Ovary (tissue), 9 donors: ENCODE measurements around the gene TSPAN16. TPM values are rescaled to one million over a fixed set of nuclear protein-coding genes. Genes with fewer than 3 reads are reported as not detected.
A peak's percentile ranks its signal among the peaks of the same experiment; 100 is the strongest.

Experiments
- DNase-seq, 5 donors: peaks; one replicate each; pipeline ENCODE4 v3.0.0-alpha.2; 2019 to 2020
- H3K27ac ChIP-seq, 2 donors: fragments of 200-600 bp; one replicate each; pipeline versions ENCODE4 v1.5.1 to v1.8.0; 2019 to 2022
- H3K27me3 ChIP-seq: fragments of 200-600 bp; one replicate; pipeline ENCODE4 v1.8.0; 2022
- H3K36me3 ChIP-seq: fragments of 200-600 bp; sonication (generic); one replicate; pipeline ENCODE4 v1.5.1; 2019
- H3K4me1 ChIP-seq: one replicate; pipeline ENCODE4 v1.8.1; 2013; ENCODE audit warnings: mild to moderate bottlenecking, moderate library complexity; ENCODE audit not compliant: insufficient read depth
- H3K4me3 ChIP-seq: fragments of 200-600 bp; sonication (generic); one replicate; pipeline ENCODE4 v1.5.1; 2017
- H3K9me3 ChIP-seq, 2 donors: fragments of 200-600 bp in 1 of 2; sonication (generic) in 1 of 2; one replicate each; pipeline versions ENCODE4 v1.5.1 to v1.8.1; 2013 to 2019; ENCODE audit warnings: mild to moderate bottlenecking in 1 of 2, moderate library complexity in 1 of 2
- EP300 ChIP-seq: sonication (generic); formaldehyde crosslinking; IDR thresholded peaks from one replicate; pipeline ENCODE4 v1.6.1; 2017; ENCODE audit warnings: antibody characterized with exemption
- POLR2A ChIP-seq: fragments of 450-650 bp; IDR thresholded peaks from one replicate; pipeline ENCODE4 v1.6.1; 2017; ENCODE audit warnings: antibody characterized with exemption, mild to moderate bottlenecking, moderate library complexity
- WGBS, 3 donors: extraction: QIAGEN DNeasy Blood & Tissue Kit in 1 of 3; methylation state at CpG; one replicate each; pipeline versions ENCODE4 v1.1.5 to v1.1.7; 2013 to 2017; 5-methylcytosine and 5-hydroxymethylcytosine counted together
- intact Hi-C, 4 donors: fragments of 100-400 bp; cut with DNase I; formaldehyde crosslinking; loops; one replicate each; pipeline versions ENCODE4 v1.11.0 to v1.15.1; 2022 to 2023
- polyA plus RNA-seq, 2 donors: library from polyadenylated mRNA; stranded (reverse); fragments of 200-250 nt in 1 of 2; fragments of 350-450 nt in 1 of 2; fragmentation: Illumina TruSeq in 1 of 2; extraction: RNeasy Lipid Tissue Mini Kit (QIAGEN cat#74804) in 1 of 2; gene quantifications; one replicate each; pipeline ENCODE4 v1.2.3, GENCODE V29; 2013 to 2014
- total RNA-seq, 7 donors: library from RNA; depleted of rRNA in 2 of 7; stranded (reverse); fragments of >200 nt in 2 of 7; fragmentation: NEBNext Ultra II Directional in 3 of 7; extraction: Animal tissue kit (Norgen Biotek cat#: 25700) in 3 of 7; gene quantifications; one replicate each; pipeline versions ENCODE4 v1.1.0 to v1.2.4, GENCODE V29; 2016 to 2023
- TF ChIP-seq, protein P1 (sequence below), 3 donors: fragments of 450-650 bp in 2 of 3; fragments of 200-600 bp in 1 of 3; IDR thresholded peaks; one replicate each; pipeline versions ENCODE4 v1.5.1 to v1.8.0; 2016 to 2022; ENCODE audit warnings: antibody characterized with exemption in 3 of 3, mild to moderate bottlenecking in 1 of 3
- donor health status: DM: no; HTN: no; CAD: no; lungs with moderate emphysema.
- donor health status: DM: no; HTN: no; CAD: no.
- donor health status: Bipolar disorder and iron deficiency.
- donor health status: DM: yes; HTN: yes; CAD: no.
- donor health status: DM: no; HTN: no; CAD: no.
- donor health status: DM: yes; HTN: yes; CAD: no.

The TSPAN16 gene
- total and polyA plus RNA-seq, 9 donors, result not detected

GRCh38 chr19:11355160-11356073 is 59.5 kb downstream of the TSPAN16 start, which contains the start of gene PLPPR2:
Gene PLPPR2 (plus strand): TSS chr19:11355432. CDS start chr19:11357674, 2,242 bp downstream.
- H3K4me3 ChIP-seq, result peak within 1 kb of the TSS; percentile 84
- WGBS, 3 donors, result 1 to 4% (median 2%) methylated on average over 37 to 62 of the region's 62 CpGs
- H3K27me3 ChIP-seq, result no peaks in the 10 kb centered on the region
- peak within 1 kb of the TSS; percentile 51 to 70 for H3K27ac ChIP-seq
- TF ChIP-seq EP300, result no peak
- TF ChIP-seq POLR2A, result peak; percentile 65
- TF ChIP-seq, protein P1, sequence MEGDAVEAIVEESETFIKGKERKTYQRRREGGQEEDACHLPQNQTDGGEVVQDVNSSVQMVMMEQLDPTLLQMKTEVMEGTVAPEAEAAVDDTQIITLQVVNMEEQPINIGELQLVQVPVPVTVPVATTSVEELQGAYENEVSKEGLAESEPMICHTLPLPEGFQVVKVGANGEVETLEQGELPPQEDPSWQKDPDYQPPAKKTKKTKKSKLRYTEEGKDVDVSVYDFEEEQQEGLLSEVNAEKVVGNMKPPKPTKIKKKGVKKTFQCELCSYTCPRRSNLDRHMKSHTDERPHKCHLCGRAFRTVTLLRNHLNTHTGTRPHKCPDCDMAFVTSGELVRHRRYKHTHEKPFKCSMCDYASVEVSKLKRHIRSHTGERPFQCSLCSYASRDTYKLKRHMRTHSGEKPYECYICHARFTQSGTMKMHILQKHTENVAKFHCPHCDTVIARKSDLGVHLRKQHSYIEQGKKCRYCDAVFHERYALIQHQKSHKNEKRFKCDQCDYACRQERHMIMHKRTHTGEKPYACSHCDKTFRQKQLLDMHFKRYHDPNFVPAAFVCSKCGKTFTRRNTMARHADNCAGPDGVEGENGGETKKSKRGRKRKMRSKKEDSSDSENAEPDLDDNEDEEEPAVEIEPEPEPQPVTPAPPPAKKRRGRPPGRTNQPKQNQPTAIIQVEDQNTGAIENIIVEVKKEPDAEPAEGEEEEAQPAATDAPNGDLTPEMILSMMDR (IDR thresholded peaks at IDR 0.05), result no peak
- DNase-seq, result peak; percentile 96 to 98 (median 97)
- intact Hi-C loops, result no loop called here
- H3K9me3 ChIP-seq, result no peaks in the 10 kb centered on the region
- H3K36me3 ChIP-seq, result no peaks in the 10 kb centered on the region
- H3K4me1 ChIP-seq, result peaks cover 9% of the 10 kb centered on the region

DNA sequence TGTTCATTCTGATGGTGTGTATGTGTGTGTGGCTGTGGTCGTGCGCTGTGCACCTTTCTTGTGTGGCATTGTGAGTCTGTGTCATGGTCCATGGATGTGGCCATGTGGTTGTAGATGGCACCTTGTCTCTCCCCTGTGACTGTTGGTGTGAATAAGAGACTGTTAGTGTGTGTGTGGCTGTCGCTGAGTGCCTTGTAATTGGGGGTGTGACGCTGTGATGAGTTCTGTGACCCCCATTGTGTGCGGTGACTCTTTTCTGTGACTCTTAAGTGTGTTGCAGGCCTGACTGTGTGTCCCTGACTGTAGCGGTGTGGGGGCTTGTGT is 60.1 kb downstream of the TSPAN16 start:
- intact Hi-C loops, result no loop called here
- peak overlapping the region in 1 of 2 donors; percentile 51 for H3K27ac ChIP-seq
- 62 to 75% (median 69%) methylated on average over 6 of the region's 6 CpGs for WGBS, 3 donors

GRCh38 chr19:11356676-11357550 is 61.0 kb downstream of the TSPAN16 start:
- H3K36me3 ChIP-seq, result no peaks in the 10 kb centered on the region
- no peak for DNase-seq
- H3K4me3 ChIP-seq, result no peak overlapping the region
- WGBS, 3 donors, result 78 to 80% (median 78%) methylated on average over 10 to 11 of the region's 11 CpGs
- H3K27me3 ChIP-seq, result no peaks in the 10 kb centered on the region
- H3K27ac ChIP-seq, result no peak overlapping the region
- H3K9me3 ChIP-seq, result no peaks in the 10 kb centered on the region
- intact Hi-C loops, result no loop called here
- H3K4me1 ChIP-seq, result peaks cover 9% of the 10 kb centered on the region
- no peak for TF ChIP-seq POLR2A
- TF ChIP-seq EP300, result no peak
- TF ChIP-seq, protein P1 (IDR thresholded peaks at IDR 0.05), result no peak

More for the DNA sequence above, 60.1 kb downstream of the TSPAN16 start:
- H3K36me3 ChIP-seq, result no peaks in the 10 kb centered on the region
- H3K27me3 ChIP-seq, result no peaks in the 10 kb centered on the region
- peaks cover 9% of the 10 kb centered on the region for H3K4me1 ChIP-seq
- TF ChIP-seq EP300 (no peak), POLR2A (no peak)
- TF ChIP-seq, protein P1 (IDR thresholded peaks at IDR 0.05), result no peak
- no peak for DNase-seq
- peak overlapping the region; percentile 84 for H3K4me3 ChIP-seq
- no peaks in the 10 kb centered on the region for H3K9me3 ChIP-seq

GRCh38 chr19:11359421-11359820 is 63.5 kb downstream of the TSPAN16 start:
- 84 to 87% (median 87%) methylated on average over 11 of the region's 11 CpGs for WGBS, 3 donors

More at GRCh38 chr19:11359421-11359820, 63.5 kb downstream of the TSPAN16 start:
- intact Hi-C loops, result no loop called here
- H3K9me3 ChIP-seq, result no peaks in the 10 kb centered on the region
- TF ChIP-seq POLR2A, result no peak
- no peak for TF ChIP-seq EP300
- TF ChIP-seq, protein P1 (IDR thresholded peaks at IDR 0.05), result no peak
- H3K27me3 ChIP-seq, result no peaks in the 10 kb centered on the region
- H3K4me1 ChIP-seq, result peaks cover 9% of the 10 kb centered on the region
- no peak overlapping the region for H3K27ac ChIP-seq
- DNase-seq, result no peak
- H3K4me3 ChIP-seq, result no peak overlapping the region
- H3K36me3 ChIP-seq, result no peaks in the 10 kb centered on the region
